HUES6 (cell line): ENCODE results near the gene KCNN4.
A peak's percentile ranks its signal among the peaks of the same experiment; 100 is the strongest.
"Not testable (repeated sequence)": the region's sequence is repeated elsewhere in the genome, so short reads cannot be mapped to it uniquely, and the experiment has no call there.

Experiments used
- H3K27ac ChIP-seq: 2 replicates; pipeline ENCODE4 v1.7.0; 2013; ENCODE audit warnings: low read depth, mild to moderate bottlenecking, low read length, inconsistent platforms
- H3K27me3 ChIP-seq: 2 replicates; pipeline ENCODE4 v1.6.1; 2013; ENCODE audit warnings: low read length; ENCODE audit not compliant: control insufficient read depth, insufficient read depth
- H3K36me3 ChIP-seq: 2 replicates; pipeline ENCODE4 v1.6.1; 2013; ENCODE audit warnings: low read length; ENCODE audit not compliant: control insufficient read depth, insufficient read depth
- H3K4me1 ChIP-seq: 2 replicates; pipeline ENCODE4 v1.6.1; 2013; ENCODE audit warnings: low read length; ENCODE audit not compliant: control insufficient read depth, insufficient read depth
- H3K4me3 ChIP-seq: 2 replicates; pipeline ENCODE4 v1.5.1; 2013; ENCODE audit warnings: low read depth, low read length
- H3K9ac ChIP-seq: one replicate; pipeline ENCODE4 v1.6.1; 2013; ENCODE audit warnings: mild to moderate bottlenecking, low read length
- H3K9me3 ChIP-seq: 2 replicates; pipeline ENCODE4 v1.6.1; 2013; ENCODE audit warnings: low read depth, low read length; ENCODE audit not compliant: control insufficient read depth, insufficient read depth

Gene KCNN4

DNA sequence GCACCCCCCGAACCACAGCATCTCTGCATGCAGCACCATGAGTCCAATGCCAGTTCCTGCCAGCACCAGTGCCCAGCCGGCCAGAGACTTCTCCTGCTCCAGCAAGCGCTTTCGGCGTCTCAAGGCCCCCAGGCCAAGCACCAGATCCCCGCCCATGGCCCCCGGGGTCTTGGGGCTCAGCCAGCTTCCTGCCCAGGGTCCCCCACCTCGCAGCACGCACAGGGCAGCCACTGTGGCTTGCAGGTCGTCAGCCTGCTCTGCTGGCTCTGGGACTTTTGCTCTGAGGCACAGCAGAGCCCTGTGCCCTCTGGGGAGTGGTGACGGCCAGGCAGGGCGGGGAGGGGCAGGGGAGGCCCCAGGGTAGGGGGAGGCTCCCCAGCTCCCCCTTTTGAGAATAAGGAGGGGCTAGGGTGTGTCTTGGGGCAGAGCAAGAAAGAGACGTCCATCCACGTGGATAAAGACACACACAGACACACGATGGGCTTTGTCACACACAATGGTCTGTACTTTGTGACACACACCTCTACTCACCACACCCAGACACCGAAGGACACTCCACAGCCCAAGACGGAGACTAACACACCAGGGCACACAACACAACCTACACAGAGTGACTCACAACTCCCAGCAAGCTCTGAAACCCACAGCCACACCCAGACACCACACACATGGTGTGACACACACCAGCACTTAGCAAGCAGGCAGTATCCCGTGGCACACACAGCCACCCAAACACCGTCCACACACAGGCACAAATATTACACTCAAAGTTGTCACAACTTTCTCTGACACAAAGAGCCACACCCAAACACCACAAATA, at the start of gene KCNN4:
KCNN4 (minus strand) TSS at position 268 of the 820 bp plus-strand sequence; CDS start at position 156, 112 bp downstream.
- Histone ChIP-seq H3K36me3 (no peaks in the 10 kb centered on the region), H3K27ac (no peak within 1 kb of the TSS), H3K27me3 (peaks cover 9% of the 10 kb centered on the region; the same call in 1 of the 2 replicates), H3K9me3 (no peaks in the 10 kb centered on the region), H3K9ac (no peak within 1 kb of the TSS), H3K4me1 (peaks cover 31% of the 10 kb centered on the region), H3K4me3 (no peak within 1 kb of the TSS)

DNA sequence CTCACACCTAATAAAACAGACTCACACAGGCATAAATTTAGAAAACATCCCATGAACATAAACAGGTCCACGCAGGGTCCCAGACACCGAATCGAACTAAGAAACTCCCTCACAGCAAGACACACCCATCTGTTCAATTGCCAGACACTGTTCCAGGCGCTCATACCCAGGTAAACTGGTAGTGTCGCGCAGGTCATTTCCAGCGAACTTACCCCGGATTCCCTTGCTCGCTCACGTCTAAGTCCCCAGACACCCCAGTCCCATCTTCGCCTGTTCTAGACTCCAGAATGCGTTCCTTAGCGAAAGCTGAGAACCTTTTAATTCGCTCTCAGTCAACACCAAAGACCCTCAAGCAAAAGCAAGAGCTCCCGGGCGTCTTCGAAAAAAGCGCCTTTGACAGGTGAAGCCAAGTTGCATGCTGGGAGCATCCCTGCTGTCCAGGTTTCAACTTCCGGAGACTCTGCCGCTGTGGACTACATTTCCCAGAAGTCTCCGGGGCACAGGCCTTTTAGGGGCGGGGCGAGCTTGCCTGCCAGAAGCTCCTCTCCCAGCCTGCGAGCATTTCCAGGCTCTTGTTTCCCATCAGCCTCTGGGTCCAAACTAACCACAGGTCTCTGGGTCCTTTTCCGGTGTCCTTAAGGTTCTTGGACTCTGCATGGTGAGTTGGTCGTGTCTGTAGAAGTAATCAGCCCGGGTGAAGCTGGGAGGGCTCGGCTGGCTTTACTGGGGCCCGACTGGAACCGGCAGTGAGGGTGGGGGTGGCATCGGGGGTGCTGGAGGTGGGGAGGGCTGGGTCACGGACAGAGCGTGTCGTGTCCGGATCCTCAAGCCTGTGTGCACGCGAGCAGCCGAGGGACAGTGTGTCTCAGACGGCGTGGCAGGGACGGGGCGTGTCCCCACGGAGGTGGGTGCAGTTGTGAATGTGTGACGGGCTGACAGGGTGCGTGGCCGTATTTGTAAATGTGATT, 46.3 kb upstream of the KCNN4 start, which contains the start of gene ZNF283:
ZNF283 (plus strand) TSS at position 535 of the 968 bp plus-strand sequence. CDS start 6,184 bp downstream, outside the sequence.
- Histone ChIP-seq H3K9ac (peak within 1 kb of the TSS; percentile 18), H3K36me3 (peaks cover 14% of the 10 kb centered on the region), H3K4me3 (peak within 1 kb of the TSS; percentile 77), H3K4me1 (no peaks in the 10 kb centered on the region), H3K27me3 (no peaks in the 10 kb centered on the region), H3K27ac (no peak within 1 kb of the TSS), H3K9me3 (peaks cover 5% of the 10 kb centered on the region; the same call in 1 of the 2 replicates)

DNA sequence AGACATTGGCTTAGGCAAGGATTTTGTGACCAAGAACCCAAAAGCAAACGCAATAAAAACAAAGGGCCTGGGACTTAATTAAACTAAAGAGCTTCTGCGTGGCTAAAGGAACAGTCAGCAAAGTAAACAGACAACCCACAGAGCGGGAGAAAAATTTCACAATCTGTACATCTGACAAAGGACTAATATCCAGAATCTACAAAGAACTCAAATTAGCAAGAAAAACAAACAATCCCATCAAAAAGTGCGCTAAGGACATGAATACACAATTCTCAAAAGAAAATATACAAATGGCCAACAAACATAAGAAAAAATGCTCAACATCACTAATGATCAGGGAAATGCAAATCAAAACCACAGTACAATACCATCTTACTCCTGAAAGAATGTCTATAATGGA, 43.8 kb upstream of the KCNN4 start:
- H3K27ac ChIP-seq, H3K4me1 ChIP-seq, H3K36me3 ChIP-seq, H3K4me3 ChIP-seq, H3K9me3 ChIP-seq, H3K9ac ChIP-seq: not testable (repeated sequence)
- H3K27me3 ChIP-seq, result peaks cover 13% of the 10 kb centered on the region; the same call in 1 of the 2 replicates

DNA sequence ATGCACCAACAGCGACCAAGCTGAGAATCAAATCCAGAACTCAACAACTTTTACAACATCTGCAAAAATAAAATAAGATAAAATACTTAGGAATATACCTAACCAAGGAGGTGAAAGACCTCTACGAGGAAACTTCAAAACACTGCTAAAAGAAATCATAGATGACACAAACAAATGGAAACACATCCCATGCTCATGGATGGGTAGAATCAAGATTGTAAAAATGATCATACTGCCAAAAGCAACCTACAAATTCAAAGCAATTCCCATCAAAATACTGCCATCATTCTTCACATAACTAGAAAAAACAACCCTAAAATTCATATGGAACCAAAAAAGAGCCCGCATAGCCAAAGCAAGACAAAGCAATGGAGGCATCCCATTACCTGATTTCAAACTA, 43.1 kb upstream of the KCNN4 start:
- not testable (repeated sequence) for H3K27ac ChIP-seq, H3K9me3 ChIP-seq, H3K36me3 ChIP-seq, H3K4me3 ChIP-seq, H3K9ac ChIP-seq, H3K4me1 ChIP-seq
- H3K27me3 ChIP-seq, result peaks cover 18% of the 10 kb centered on the region; the same call in 1 of the 2 replicates

DNA sequence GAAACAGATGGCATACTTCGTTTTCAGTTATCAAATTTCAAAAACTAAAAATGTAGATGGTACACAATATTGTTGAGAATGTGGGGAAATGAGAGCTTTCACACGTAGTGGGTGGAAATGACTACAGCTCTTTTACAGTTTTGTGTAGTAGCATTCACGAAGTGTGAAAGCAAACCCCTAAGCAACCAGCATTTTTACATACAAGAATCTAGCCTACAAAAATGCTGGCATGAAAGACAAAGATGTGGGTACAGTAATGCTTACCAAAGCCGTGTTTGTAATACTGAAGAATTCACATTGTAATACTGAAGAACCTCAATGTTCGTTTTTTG, 40.1 kb upstream of the KCNN4 start:
- no peaks in the 10 kb centered on the region for H3K4me1 ChIP-seq

DNA sequence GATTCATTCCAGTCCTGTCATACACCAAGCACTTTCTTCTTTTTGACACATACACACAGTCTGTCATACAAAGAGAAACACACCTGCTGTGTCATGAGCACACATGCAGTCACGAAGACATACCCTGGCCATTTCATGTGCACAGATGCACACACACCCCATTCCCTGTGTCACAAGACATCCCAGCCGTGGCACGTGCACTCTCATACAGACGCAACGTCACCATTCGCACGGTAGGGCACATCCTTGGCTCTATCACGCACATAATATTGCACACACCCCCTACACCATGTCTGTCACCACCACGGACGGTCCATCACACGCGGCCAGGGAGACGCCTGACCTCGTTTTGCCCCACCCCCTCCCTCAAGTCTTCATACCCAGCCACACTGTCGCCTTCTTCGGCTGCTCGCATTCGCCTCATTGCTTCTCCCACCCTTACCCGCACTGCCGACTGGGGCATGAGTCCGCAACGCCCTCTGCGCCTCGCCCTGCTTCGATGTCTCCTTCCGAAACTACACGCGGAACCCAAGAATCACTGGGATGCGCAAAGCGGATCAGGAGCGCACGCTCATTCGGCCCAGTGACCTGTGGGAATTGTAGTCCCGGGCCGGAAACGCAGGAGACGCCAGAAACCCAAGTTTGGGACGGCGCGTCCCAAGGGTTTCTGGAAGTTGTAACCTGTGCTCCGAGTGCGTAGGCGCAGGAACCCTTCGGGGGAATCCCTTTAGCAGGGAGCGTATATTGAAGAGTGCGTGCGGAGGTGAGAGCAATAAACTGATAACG, 39.5 kb upstream of the KCNN4 start:
- Histone ChIP-seq H3K9ac (no peak overlapping the region), H3K36me3 (no peaks in the 10 kb centered on the region), H3K4me1 (no peaks in the 10 kb centered on the region), H3K4me3 (peak overlapping the region; percentile 45; the same call in 1 of the 2 replicates), H3K9me3 (no peaks in the 10 kb centered on the region; the same call in 1 of the 2 replicates), H3K27me3 (peaks cover 20% of the 10 kb centered on the region), H3K27ac (no peak overlapping the region)

More for the DNA sequence above, 40.1 kb upstream of the KCNN4 start:
- peaks cover 20% of the 10 kb centered on the region for H3K27me3 ChIP-seq
- no peaks in the 10 kb centered on the region; the same call in 1 of the 2 replicates for H3K9me3 ChIP-seq
- no peaks in the 10 kb centered on the region for H3K36me3 ChIP-seq
- H3K4me3 ChIP-seq, result no peak overlapping the region; the same call in 1 of the 2 replicates
- H3K9ac ChIP-seq, result no peak overlapping the region
- H3K27ac ChIP-seq, result no peak overlapping the region

DNA sequence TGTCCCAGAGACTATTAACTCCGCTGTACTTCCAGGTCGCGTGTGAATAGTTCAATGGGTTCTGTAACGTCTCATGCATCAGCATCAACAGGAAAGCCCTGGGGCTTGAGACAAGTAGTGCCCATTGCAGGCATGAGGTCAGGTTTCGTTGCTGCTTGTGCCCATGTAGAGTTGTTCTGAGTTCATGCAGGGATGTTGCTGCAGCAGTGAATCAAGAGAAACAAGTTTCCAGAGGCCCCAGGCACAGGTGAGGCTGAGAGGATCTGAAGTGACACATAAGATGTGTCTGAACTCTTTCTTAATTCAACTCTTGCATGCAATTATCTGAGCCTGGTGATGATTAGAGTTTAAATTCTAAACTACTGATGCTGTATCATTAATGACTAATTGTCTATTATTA, 37.7 kb upstream of the KCNN4 start:
- Histone ChIP-seq H3K9me3 (no peaks in the 10 kb centered on the region; the same call in 1 of the 2 replicates), H3K9ac (no peak overlapping the region), H3K4me3 (no peak overlapping the region), H3K36me3 (no peaks in the 10 kb centered on the region), H3K27me3 (peaks cover 20% of the 10 kb centered on the region), H3K4me1 (no peaks in the 10 kb centered on the region), H3K27ac (no peak overlapping the region)

DNA sequence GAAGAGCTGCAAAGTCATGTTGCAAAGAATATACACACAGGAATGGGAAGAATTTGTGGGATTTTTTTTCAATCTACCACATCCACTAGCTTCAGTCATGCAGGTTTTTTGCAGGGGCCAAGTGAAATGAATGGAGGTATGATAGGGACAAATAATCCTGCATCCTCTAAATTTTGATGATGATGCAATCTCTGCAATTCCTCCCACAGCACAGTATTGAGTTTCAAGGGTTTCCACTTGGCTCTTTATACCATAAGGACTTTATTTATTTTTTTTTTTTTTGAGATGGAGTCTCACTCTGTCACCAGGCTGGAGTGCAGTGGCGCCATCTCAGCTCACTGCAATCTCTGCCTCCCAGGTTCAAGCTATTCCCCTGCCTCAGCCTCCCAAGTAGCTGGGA, 36.7 kb upstream of the KCNN4 start:
- not testable (repeated sequence) for H3K4me3 ChIP-seq, H3K9ac ChIP-seq, H3K9me3 ChIP-seq, H3K4me1 ChIP-seq, H3K36me3 ChIP-seq, H3K27ac ChIP-seq
- H3K27me3 ChIP-seq, result peaks cover 20% of the 10 kb centered on the region

DNA sequence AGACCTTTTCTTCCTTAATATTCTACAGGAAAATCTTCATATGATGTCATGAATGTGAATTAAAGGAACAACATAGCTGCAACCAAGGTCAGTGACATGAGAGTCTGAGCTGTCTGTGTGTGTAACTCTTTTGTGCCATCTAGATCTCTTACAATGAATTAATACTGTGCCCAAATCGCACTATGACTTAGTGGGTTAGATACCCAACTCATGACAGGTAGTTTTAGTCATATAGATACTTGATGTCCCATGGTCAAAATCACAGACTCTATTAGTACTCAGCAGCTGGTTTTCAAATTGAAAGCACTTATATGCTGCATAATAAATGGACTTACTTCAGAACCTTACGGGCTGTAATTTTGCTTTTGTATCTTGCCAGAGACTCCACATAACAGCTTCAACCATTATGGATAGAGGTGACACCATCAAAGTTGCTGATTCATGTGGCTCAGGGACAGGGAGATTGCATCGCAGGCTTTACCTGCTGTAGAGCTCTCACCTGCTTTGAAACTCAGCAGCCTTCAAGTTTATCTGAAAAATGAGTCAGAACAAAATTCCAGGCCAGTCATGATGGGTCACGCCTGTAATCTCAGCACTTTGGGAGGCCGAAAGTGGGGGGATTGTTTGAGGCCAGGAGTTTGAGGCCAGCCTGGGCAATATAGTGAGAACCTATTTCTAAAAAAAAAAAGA, 34.0 kb upstream of the KCNN4 start:
- Histone ChIP-seq H3K9ac (no peak overlapping the region), H3K36me3 (no peaks in the 10 kb centered on the region), H3K4me1 (no peaks in the 10 kb centered on the region), H3K4me3 (no peak overlapping the region), H3K27me3 (peaks cover 9% of the 10 kb centered on the region), H3K9me3 (no peaks in the 10 kb centered on the region), H3K27ac (no peak overlapping the region)

DNA sequence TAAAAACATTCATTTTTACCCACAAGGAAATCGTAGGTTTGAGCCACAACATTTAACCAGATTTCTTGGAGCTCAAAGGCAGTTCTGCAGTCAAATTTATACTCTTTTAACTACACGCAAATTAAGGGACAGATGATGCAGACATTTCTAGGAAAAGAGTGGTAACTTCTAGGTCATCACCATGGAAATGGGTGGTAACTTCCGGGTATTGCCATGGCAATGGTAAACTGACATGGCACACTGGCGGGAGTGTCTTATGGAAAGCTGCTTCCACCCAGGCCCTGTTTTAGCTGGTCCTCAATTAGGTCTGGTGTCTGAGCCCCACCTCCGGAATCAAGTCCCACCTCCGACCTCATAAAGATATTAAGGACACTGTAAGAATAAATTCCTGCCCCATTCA, 31.9 kb upstream of the KCNN4 start:
- Histone ChIP-seq H3K4me1 (no peaks in the 10 kb centered on the region), H3K9me3 (no peaks in the 10 kb centered on the region), H3K9ac (no peak overlapping the region), H3K27me3 (no peaks in the 10 kb centered on the region; the same call in 1 of the 2 replicates), H3K27ac (no peak overlapping the region), H3K4me3 (no peak overlapping the region), H3K36me3 (no peaks in the 10 kb centered on the region)
